IPS-20b (cell line): Measurements from ENCODE around the gene NCOA1.
"Not testable (repeated sequence)": the region's sequence is repeated elsewhere in the genome, so short reads cannot be mapped to it uniquely, and the experiment has no call there.

ENCODE experiments used
- H3K27ac ChIP-seq: one replicate; pipeline ENCODE4 v1.5.1; 2013; ENCODE audit warnings: low read length
- H3K27me3 ChIP-seq: 2 replicates; pipeline ENCODE4 v1.6.1; 2013; ENCODE audit warnings: mild to moderate bottlenecking, low read length, inconsistent platforms; ENCODE audit not compliant: insufficient read depth
- H3K36me3 ChIP-seq: 2 replicates; pipeline ENCODE4 v1.6.1; 2013; ENCODE audit warnings: low read depth, mild to moderate bottlenecking, inconsistent platforms, low read length, moderate library complexity; ENCODE audit not compliant: insufficient read depth
- H3K4me1 ChIP-seq: 2 replicates; pipeline ENCODE4 v1.6.1; 2013; ENCODE audit warnings: mild to moderate bottlenecking, control low read depth, inconsistent platforms, low read length, moderate library complexity; ENCODE audit not compliant: insufficient read depth
- H3K4me3 ChIP-seq: 2 replicates; pipeline ENCODE4 v1.5.1; 2013; ENCODE audit warnings: mild to moderate bottlenecking, low read length, inconsistent platforms
- H3K9ac ChIP-seq: 2 replicates; pipeline ENCODE4 v1.6.1; 2013; ENCODE audit warnings: low read depth, mild to moderate bottlenecking, inconsistent platforms, low read length, moderate library complexity
- H3K9me3 ChIP-seq: 2 replicates; pipeline ENCODE4 v1.6.1; 2013; ENCODE audit warnings: mild to moderate bottlenecking, low read depth, low read length, inconsistent platforms; ENCODE audit not compliant: insufficient read depth

The NCOA1 gene

DNA sequence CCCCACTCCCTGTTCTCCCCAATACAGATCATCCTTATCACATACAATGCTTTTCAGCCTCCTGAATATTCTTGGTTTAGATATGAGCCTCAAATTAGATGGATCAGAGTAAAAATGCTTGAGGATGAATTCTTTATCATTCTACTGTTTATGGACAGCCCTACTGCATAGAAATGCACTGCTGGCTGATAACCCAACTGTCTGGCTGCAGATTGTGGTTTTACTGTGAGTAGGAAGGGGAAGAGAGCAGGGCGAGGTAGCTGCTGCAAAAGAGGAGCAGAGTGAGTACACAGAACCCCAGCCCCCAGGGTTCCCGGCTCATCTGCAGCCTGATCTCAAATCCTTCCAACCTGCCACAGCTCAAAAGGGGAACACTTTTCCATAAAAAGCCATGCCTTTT, 29.4 kb upstream of the NCOA1 start:
- H3K9ac ChIP-seq, result no peak overlapping the region
- H3K27ac ChIP-seq, result no peak overlapping the region
- H3K9me3 ChIP-seq, result no peaks in the 10 kb centered on the region
- no peaks in the 10 kb centered on the region for H3K36me3 ChIP-seq
- H3K4me3 ChIP-seq, result no peak overlapping the region
- H3K4me1 ChIP-seq, result peaks cover 7% of the 10 kb centered on the region; the same call in 1 of the 2 replicates
- peaks cover 15% of the 10 kb centered on the region for H3K27me3 ChIP-seq

DNA sequence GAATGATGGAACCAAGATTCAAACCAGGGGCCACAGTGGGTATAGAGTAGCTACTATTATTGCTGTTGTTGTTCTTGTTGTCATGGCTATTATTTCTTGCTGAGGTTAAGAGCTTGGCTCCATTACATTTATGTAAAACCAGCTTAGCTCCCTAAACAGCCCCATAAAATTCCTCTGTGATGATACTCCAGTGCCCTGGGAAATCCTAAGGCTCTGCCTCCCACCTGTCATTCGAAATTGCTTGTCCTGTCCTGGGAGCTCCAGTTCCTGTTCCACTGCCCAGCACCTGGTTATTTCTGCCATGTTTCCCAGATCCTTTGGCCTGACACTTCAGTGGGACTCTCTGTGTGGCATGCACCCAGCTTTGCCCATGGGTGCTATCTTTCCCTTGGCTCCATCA, 27.8 kb upstream of the NCOA1 start:
- Histone ChIP-seq H3K36me3 (no peaks in the 10 kb centered on the region), H3K27ac (no peak overlapping the region), H3K9me3 (no peaks in the 10 kb centered on the region), H3K9ac (no peak overlapping the region), H3K4me3 (no peak overlapping the region), H3K27me3 (no peaks in the 10 kb centered on the region), H3K4me1 (peaks cover 18% of the 10 kb centered on the region)

DNA sequence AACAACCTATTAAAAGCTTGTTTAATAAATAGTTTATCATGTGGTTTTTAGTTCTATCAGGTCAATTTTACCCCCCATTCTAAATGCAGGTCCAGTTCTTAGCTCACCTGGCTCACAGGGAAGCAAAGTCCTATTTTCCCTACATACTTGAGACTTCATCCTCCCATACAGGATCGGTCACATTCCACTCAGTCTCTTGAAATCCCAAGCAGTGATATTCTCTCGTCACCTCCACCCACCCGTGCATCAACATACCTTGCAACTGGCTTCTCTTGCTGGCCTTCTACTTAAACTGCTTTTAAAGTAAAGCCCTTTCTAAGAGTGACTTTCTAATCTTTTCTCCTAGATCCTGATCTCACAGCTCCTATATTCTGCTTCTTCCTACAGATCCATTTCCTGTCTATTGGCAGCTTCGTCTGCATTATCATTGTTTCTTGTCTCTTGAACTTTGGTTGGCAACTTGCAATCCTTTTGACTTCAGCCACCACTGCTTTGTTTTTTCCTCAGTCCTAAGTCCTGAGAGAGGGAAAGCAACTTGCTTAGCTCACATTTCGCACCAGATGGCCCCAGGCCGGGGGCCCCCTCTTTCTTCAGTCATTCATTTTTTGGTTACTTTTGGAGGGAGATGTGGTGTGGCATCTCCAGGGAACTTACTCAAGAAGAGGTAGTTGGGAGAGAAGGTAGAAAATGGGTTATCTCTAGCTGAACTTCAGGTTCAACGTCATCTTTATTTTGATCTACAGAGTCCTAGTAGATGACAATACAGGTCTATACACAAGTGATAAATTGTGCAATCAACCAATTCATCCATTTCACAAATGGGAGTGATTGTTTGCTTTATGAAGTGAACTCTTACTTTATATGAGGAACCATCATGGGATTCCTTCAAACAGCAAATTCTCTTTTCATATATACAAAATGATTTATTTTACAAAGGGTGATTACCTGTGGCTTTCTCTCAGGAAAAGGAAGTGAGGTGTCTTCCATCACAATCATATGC, 23.9 kb upstream of the NCOA1 start:
- no peaks in the 10 kb centered on the region for H3K36me3 ChIP-seq
- no peak overlapping the region for H3K27ac ChIP-seq
- H3K27me3 ChIP-seq, result no peaks in the 10 kb centered on the region
- H3K4me1 ChIP-seq, result peaks cover 11% of the 10 kb centered on the region
- H3K9me3 ChIP-seq, result no peaks in the 10 kb centered on the region
- H3K4me3 ChIP-seq, result peak overlapping the region; percentile 6; the same call in 1 of the 2 replicates
- peak overlapping the region; percentile 2; the same call in 1 of the 2 replicates for H3K9ac ChIP-seq

DNA sequence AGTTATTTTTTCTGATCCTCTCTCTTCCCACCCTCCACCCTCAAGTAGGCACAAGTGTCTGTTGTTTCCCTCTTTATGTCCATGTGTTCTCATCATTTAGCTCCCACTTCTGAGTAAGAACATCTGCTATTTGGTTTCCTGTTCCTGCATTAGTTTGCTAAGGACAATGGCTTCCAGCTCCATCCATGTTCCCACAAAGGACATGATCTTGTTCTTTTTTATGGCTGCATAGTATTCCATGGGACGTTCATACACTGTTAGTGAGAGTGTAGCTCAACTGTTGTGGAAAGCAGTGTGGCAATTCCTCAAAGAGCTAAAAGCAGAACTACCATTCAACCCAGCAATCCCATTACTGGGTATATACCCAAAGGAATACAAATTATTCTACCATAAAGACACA, 22.6 kb upstream of the NCOA1 start:
- H3K9ac ChIP-seq, H3K27me3 ChIP-seq, H3K4me3 ChIP-seq, H3K9me3 ChIP-seq, H3K36me3 ChIP-seq, H3K27ac ChIP-seq: not testable (repeated sequence)
- peaks cover 11% of the 10 kb centered on the region for H3K4me1 ChIP-seq

DNA sequence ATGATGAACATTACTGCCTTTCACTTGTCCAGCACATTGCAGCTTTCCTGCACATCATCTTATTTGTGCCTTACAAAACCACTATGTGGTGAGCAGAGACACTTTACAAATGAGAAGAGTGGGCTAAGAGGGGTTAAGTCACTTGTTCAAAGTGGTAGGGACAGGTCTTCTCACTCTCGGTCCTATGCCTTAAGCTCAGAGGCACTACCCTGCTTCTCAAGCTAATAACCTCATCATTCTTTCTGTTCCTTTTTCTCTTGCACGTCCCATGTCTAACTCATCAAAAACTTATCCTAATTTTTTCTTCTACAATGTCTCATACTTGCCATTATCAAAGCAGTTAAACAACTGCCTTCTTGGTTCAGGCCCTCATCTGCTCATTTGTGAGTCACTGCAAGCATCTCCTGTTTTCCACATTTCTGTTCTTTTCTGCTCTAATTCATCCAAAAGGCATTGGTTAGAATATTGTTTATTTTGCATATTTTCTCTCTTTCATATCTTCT, 21.9 kb upstream of the NCOA1 start:
- H3K4me3 ChIP-seq, result no peak overlapping the region
- H3K4me1 ChIP-seq, result peaks cover 11% of the 10 kb centered on the region
- H3K9ac ChIP-seq, result no peak overlapping the region
- no peaks in the 10 kb centered on the region for H3K36me3 ChIP-seq
- no peaks in the 10 kb centered on the region for H3K27me3 ChIP-seq
- H3K9me3 ChIP-seq, result no peaks in the 10 kb centered on the region
- no peak overlapping the region for H3K27ac ChIP-seq

DNA sequence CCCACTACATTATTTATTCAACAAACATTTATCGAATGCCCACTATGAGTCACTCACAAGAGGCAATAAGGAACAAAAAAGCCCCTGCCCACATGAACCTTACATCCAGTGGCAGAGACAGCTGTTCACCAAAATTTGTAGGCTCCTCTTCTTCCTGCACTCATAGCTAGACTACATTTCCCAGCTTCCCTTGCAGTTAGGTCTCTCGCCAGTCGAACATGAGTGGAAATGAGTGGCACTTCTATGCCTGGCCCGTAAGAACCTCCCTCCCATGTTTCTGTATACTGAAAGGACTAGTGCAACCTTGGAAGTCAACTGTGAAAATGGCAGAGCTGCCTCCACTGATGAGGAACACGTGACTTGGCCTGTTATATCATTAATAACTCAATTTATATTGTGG, 19.4 kb upstream of the NCOA1 start:
- H3K27ac ChIP-seq, result no peak overlapping the region
- H3K9me3 ChIP-seq, result no peaks in the 10 kb centered on the region
- no peak overlapping the region for H3K4me3 ChIP-seq
- peaks cover 10% of the 10 kb centered on the region for H3K4me1 ChIP-seq
- no peaks in the 10 kb centered on the region for H3K27me3 ChIP-seq
- H3K36me3 ChIP-seq, result no peaks in the 10 kb centered on the region
- no peak overlapping the region for H3K9ac ChIP-seq

DNA sequence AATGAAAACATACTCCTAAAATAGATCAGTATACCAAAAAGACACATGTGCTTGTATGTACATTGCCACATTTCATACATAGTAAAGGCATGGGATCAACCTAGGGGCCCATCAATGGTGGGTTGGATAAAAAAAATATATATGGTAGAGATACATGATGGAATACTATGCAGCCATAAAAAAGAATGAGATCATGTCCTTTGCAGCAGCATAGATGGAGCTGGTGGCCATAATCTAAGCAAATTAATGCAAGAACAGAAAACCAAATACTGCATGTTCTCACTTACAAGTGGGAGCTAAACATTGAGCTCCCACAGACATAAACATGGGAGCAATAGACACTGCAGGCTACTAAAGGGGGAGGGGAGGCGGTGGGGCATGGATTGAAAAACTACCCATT, 18.6 kb upstream of the NCOA1 start:
- H3K36me3 ChIP-seq, result no peaks in the 10 kb centered on the region
- H3K9me3 ChIP-seq, result no peaks in the 10 kb centered on the region
- no peak overlapping the region for H3K4me3 ChIP-seq

DNA sequence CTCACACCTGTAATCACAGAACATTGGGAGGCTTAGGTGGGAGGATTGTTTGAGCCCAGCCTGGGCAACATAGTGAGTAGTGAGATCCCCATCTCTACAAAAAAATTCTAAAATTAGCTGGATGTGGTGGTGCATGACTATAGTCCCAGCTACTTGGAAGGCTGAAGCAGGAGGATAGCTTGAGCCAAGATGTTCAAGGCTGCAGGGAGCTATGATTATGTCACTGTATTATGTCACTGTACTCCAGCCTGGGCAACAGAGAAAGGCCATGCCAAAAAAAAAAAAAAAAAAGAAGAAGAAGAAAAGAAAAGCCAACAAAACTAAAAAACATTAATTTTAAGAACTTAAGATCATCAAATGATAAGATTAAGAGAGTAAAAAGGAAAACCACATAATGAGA, 17.4 kb upstream of the NCOA1 start:
- H3K4me3 ChIP-seq, result no peak overlapping the region

More for the DNA sequence above, 18.6 kb upstream of the NCOA1 start:
- H3K4me1 ChIP-seq, result peaks cover 3% of the 10 kb centered on the region; the same call in 1 of the 2 replicates
- no peak overlapping the region for H3K9ac ChIP-seq
- no peak overlapping the region for H3K27ac ChIP-seq
- H3K27me3 ChIP-seq, result no peaks in the 10 kb centered on the region

DNA sequence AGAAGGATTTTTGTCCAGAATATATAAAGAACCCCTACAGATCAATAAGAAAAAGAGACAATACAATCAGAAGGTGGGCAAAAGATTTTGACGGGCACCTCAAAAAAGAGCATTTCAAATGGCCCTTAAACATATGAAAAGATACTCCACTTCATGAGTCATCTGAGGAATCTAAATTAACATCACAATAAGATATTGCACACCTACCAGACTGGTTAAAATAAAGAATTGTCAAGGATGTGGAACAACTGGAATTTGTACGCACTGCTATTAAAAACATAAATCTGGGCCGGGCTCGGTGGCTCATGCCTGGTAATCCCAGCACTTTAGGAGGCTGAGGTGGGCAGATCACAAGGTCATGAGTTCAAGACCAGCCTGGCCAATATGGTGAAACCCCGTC, 17.0 kb upstream of the NCOA1 start:
- Histone ChIP-seq H3K27me3 (no peaks in the 10 kb centered on the region), H3K9me3 (no peaks in the 10 kb centered on the region), H3K36me3 (no peaks in the 10 kb centered on the region), H3K4me3 (no peak overlapping the region), H3K27ac (no peak overlapping the region), H3K9ac (no peak overlapping the region), H3K4me1 (no peaks in the 10 kb centered on the region)

More for the DNA sequence above, 17.4 kb upstream of the NCOA1 start:
- H3K9ac ChIP-seq, result no peak overlapping the region
- H3K27ac ChIP-seq, result no peak overlapping the region
- no peaks in the 10 kb centered on the region for H3K27me3 ChIP-seq
- H3K4me1 ChIP-seq, result no peaks in the 10 kb centered on the region
- no peaks in the 10 kb centered on the region for H3K36me3 ChIP-seq
- no peaks in the 10 kb centered on the region for H3K9me3 ChIP-seq

DNA sequence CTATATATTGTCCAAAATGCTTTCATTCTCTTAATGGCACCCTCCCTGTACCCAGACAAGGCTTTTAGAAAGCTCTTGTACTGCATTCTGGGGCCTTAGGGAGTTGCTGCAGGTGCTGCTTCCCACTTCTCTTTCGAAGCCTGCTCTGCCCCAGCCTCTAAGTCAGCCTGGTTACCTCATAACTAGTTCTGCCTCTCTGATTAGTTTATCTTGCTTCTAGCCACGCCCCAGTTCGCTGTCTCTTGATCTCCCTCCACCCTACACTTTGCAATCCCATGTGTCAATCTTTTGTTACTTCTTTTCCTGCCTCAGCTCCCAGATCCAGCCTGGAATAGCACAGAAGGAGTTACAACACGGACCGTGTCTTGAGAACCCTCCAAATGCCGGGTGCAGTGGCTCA, 13.8 kb upstream of the NCOA1 start:
- Histone ChIP-seq H3K9ac (no peak overlapping the region), H3K27ac (no peak overlapping the region), H3K27me3 (no peaks in the 10 kb centered on the region), H3K4me3 (no peak overlapping the region), H3K36me3 (no peaks in the 10 kb centered on the region), H3K4me1 (no peaks in the 10 kb centered on the region), H3K9me3 (0 out of 2 replicates have a peak, but pooled peaks cover 2% of the 10 kb centered on the region)

DNA sequence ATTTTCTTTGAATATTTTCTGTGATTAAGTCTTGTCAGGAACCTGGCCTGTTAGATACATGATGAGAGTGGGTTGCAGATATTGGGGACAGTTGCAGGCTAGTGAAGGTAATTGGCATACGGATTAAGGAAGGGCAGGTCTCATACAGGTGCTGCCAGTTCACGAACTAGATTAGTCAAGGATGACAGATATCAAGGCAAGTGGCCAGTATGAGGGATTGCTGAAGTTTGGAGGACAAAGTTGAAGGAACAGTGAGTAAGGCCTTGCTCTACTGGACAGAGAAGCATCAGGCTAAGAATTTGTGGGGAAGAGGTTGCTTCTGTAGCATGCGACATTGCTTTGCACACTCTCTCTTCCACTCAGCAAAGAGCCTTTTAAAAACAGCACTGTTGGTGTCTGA, 12.8 kb upstream of the NCOA1 start:
- Histone ChIP-seq H3K27me3 (no peaks in the 10 kb centered on the region), H3K36me3 (no peaks in the 10 kb centered on the region), H3K27ac (no peak overlapping the region), H3K9me3 (0 out of 2 replicates have a peak, but pooled peaks cover 2% of the 10 kb centered on the region), H3K4me1 (no peaks in the 10 kb centered on the region), H3K4me3 (no peak overlapping the region), H3K9ac (no peak overlapping the region)

DNA sequence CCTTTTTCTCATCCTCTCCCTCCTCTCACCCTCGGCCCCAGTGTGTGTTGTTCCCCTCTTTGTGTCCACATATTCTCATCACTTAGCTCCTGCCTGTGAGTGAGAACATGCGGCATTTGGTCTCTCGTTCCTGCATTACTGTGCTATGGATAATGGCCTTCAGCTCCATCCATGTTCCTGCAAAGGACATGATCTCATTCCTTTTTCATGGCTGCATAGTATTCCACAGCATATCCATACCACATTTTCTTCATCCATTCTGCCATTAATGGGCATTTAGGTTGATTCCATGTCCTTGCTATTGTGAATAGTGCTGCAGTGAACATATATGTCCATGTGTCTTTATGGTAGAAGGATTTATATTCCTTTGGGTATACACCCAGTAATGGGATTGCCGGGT, 10.8 kb upstream of the NCOA1 start:
- H3K4me1 ChIP-seq, result no peaks in the 10 kb centered on the region
- no peak overlapping the region for H3K4me3 ChIP-seq
- no peaks in the 10 kb centered on the region for H3K36me3 ChIP-seq
- no peak overlapping the region for H3K9ac ChIP-seq
- no peaks in the 10 kb centered on the region for H3K27me3 ChIP-seq
- no peak overlapping the region for H3K27ac ChIP-seq
- H3K9me3 ChIP-seq, result 0 out of 2 replicates have a peak, but pooled peaks cover 2% of the 10 kb centered on the region
